GM19193 (cell line): ENCODE data around the gene TACC3.

Source experiments
- POLR2A ChIP-seq: IDR thresholded peaks from 4 replicates; pipeline ENCODE4 v1.6.1; 2011; ENCODE audit not compliant: insufficient read depth, insufficient read length; ENCODE audit errors: extremely low read depth

TACC3 gene

DNA sequence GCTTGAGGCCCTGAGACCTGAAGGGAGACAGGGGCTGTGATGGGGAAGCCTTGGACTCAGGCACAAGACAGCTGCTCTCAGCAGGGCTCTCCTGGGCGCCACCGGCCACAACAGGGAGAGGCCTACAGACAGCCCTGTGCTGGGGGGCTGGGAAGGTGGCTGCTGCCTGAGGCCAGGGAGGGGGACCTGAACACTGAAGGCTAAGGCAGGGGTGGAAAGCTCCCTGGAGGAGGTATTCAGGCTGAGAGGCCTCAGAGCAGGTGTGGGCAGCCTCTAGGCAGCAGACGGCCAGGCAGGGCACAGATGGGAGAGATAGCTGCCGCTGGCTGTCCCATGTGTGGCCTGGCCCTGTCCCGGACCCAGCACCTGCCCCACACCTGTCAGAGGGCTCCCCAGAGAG lies 33.0 kb downstream of the TACC3 start:
- TF ChIP-seq POLR2A, result no peak

DNA sequence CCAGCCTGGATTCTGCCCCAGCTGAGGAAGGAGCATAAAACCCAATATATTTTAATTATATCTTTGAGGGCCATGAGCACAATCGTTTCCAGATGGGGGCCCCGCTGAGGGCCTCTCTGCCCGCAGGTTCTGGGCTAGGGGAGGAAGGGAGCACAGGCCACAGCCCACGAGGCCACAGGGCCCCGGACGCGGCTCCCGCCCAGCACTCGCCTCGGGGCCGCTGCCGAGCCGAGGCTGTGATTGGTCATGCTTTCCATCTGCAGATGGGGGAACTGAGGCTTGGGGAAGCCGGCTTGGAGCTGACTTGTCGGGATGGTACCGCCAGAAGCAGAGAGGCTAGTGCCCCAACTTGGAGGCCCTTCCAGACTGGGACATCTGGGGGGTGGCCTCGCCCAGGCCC lies 34.0 kb downstream of the TACC3 start:
- TF ChIP-seq POLR2A, result no peak

DNA sequence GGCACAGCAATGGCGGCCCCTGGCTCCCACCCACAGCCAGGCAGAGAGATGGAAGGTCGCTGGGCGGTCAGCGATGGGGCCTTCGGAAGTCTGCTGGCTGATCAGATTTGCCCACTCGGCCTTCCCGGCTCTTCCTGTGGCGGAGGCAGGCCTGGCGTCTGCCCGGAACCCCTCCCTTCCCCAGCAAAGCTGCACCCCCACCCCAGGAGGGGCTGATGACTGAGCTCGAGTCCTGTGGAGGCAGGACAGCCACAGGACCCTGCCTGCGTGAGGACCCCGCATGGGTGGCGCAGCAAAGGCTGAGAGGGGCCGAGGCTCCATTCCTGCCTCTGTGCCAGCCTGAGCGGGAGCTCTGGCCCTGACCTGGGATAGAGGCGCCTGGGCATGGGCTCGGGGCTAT lies 34.8 kb downstream of the TACC3 start:
- no peak for TF ChIP-seq POLR2A

DNA sequence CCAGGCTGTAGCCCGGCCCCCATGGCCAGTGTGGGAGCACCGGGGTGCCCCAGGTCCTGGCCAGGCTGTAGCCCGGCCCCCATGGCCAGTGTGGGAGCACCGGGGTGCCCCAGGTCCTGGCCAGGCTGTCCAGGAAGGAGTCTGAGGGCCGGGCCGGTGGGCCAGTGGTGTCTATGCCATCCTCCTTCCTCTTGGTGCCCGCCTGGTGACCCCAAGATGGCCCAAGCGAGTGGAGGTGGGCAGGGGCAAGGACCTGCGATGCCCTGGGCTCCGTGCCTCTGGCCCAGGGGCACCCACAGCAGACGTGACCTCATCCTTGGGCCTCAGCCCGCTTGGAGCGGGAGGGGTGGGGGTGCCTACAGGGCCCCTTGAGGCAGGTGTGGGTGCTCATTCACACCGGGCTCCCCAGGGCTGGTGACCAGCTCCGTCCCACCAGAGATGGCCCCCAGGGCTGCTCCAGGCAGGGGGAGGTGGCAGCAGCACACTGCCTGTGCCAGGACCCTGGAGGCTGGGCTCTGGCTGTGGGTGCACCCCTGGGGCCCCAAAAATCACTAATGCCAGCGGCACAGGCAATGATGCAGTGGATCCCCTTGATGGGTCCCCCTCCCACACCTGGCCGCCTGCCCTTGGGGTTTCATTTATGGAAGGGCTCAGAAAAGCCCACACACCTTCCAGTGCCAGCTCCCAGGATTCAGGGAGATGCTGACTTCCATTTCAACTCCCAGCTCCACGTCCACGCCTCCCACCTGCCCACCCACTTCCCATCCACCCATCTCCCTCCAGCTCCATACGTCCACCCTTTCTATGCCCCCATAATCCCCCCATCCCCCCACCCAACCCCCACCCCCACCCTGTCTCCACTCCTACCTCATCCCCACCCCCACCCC lies 35.8 kb downstream of the TACC3 start:
- TF ChIP-seq POLR2A, result no peak

DNA sequence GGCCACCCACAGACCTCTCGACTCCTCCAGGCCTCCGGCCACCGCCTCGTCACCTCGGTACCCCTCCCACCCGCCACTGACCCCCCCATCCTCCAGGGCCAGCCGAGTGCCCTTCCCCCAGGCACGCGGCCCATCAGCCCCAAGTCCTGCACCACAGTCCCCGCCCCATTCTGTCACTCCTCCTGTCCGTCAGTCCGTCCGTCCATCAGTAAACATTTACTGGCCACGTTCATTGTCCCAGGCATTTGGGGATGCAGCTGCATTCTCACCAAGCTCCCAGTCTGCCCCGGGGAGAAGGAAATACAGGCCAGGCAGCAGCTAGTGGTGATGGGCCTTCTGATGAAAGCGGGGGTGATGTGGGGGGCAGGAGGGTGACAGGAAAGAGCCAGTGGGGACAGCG lies 36.5 kb downstream of the TACC3 start:
- no peak for TF ChIP-seq POLR2A

DNA sequence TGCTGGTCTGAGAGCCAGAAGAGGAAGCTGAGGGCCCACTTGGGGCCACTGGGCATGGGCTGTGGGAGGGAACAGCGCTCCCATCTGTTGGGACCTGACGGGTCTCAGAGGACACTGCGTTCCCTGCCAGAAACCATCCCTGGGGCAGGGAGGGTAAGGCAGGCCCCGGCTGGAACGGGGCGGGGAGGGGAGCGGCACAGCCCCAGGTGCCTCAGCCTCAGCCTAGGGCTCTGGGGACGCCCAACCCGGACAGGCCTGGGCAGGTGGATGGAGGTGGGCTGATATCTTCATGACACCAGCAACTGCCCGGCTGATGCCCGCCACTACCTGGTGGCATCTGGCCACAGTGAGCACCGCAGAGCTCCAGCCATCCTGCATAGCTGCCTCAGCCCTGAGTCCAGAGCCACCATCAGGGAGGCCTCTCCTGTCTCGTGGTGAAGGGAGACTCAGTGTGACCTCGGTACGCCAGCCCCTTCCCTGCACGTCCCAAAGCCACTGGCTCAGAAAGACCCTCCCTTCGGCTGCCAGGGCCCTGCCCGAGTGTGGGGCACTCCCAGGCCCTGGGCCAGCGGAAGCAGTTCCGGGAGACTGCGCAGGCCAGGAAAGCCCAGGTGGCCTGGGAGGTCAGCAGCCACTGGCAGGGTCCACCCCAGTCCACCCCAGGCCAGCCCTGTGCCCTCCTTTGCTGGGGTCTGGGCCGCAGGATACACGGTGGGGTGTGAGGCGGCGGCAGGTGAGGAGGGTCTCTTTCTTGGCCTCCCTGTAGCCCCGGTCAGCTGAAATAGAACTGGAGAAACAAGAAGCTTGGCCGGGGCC lies 37.2 kb downstream of the TACC3 start:
- no peak for TF ChIP-seq POLR2A

DNA sequence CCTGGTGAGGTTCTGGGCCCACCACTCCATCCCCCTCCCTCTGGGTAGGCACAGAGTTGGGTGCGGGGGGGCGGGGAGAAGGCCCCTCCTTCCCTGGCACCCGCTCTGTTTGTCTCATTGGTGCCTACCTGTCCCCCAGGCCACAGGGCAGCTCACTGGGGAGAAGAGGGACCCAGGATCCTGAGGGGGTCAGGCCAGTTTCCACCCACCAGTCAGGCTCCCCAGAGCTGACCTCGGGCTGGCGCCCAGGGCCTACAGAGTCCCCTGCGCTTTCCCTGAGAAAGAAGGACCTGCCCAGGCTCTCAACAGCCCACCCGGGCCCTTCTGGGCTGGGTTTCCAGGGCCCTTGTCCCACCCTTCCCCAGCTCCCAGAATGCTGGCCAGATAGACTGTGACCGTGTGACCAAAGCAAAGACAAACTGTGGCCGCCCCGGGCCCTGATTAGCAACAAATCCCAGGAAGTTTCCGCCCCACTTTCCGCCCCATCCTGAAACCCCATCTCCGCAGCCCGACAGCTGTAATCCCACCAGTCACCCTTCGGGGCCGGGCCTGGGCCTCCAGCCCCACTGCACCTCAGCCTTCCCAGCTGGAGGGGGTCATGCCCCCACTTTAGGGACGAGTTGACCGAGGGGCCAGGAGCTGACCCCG lies 38.0 kb downstream of the TACC3 start:
- TF ChIP-seq POLR2A, result no peak

DNA sequence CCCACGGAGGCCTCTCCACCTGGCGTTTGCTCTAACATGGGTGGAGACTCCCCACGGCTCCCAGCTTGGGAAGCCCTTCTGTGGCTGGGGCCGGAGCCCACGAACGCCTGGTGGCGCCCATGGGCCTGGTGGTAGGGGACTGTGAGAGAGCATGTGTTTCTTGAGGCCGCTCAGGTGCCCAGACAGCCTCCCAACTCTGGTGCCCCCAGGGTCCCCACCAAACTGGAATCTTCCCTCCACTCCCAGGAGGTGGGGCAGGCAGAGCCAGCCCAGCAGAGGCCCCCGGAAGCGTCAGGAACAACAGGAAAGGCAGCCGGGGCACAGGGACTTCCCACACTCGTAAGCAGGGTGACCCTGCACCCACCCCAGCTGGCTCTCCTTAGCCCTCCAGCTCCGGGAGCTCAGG lies 38.5 kb downstream of the TACC3 start:
- no peak for TF ChIP-seq POLR2A

DNA sequence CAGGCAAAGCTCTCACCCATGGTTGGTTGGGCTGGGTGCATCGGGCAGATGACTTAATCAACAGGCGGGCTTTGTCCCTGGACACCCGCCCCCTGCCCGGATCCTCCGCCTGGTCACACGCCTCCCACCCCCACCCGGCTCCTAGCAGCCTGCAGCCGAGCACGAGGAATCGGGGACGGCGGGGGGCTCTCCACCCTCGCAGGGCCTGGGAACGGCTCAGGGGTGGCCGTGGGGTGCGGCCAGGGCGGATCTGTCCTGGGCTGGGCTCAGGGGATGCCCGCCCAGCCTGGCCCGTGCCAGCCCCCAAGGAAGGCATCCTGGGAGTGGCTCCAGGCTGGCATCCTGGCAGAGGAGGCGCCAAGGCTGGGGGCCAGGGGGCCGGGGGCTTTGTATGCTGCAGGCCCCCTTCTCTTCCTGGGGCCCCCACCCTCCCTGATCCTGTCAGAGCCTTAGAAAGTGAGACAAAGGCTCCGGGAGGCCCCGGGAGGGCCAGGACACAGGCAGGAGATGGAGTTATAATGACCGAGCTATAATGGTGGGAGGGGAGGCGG lies 39.3 kb downstream of the TACC3 start:
- no peak for TF ChIP-seq POLR2A

DNA sequence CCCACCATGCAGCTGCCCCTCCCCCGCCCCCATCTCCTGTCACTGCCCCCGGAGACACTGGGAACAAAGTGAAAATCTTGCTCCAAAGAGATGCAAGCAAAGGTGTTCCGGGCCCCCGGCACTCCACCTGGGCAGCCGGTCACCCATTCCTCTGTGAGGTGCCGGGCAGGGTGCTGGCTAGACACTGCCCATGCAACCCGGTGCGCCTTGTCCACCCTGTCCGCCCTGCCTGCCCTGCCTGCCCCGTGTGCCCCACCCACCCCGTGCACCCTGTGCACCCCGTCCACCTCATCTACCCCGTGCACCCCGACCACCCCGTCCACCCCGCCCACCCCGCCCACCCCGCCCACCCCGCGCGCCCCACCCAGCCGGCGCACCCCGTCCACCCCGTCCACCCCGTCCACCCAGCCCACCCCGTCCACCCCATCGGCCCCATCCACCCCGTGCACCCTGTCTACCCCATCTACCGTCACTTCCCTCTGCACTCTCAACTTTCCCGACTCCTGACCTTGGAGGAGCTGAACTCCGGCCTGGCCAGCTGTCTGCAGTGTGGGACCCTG lies 39.9 kb downstream of the TACC3 start:
- TF ChIP-seq POLR2A, result no peak

DNA sequence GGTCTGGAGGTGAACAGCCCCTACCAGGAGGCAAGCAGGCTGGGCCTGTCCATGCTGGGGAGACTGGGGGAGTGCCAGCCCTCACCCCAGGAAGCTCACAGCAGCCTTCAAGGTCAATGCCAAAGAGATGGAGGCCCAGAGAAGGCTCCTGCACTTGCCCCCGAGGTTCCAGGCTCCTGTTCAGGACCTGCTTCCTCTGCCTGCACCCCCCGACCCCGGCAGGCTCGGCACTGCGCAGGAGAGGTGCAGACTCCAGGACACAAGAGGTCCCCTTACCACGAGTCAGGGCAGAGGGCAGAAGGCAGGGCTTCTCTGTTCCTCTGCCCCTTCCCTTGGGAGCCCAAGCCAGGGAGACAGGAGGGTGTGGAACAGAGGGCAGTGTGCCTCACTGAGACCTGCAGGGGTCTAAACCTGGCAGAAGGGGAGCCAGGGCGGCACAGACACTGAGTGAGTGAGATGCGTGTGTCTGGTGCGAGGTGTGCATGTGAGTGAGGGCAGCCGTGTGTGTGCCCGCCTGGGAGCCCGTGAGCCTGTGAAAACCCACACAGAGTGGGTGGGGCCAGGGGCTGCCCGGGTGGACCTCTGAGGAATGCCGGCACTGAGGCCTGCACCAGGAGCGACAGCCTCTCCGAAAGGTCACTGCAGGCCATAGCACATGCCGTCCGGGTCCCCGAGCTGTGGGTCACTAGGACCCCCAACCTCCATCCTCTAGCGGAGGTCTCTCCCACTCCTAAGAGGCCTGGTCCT lies 41.1 kb downstream of the TACC3 start:
- no peak for TF ChIP-seq POLR2A

DNA sequence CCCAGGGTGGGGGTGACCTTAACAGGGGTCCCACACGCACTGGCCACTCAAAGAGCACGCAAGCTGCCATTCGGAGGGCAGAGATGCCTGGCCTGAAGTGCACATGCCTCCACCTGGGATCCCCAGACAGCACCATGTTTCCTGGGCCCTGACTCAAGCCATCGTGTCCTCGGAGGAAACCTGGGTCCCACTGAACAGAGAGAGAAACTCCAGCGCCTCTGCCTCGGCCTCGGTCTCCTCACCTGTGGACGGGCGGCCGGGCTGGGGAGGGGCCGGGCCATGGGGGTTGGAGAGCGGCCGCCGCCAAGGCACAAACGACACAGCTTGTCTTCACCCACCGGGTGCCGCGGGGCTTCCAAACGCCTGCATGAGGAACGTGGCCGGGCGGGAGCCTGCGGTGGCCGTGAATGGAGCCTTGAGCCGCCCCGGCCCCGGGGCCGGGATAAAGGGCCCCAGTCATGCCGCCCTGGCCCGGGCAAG lies 41.8 kb downstream of the TACC3 start:
- TF ChIP-seq POLR2A, result no peak

DNA sequence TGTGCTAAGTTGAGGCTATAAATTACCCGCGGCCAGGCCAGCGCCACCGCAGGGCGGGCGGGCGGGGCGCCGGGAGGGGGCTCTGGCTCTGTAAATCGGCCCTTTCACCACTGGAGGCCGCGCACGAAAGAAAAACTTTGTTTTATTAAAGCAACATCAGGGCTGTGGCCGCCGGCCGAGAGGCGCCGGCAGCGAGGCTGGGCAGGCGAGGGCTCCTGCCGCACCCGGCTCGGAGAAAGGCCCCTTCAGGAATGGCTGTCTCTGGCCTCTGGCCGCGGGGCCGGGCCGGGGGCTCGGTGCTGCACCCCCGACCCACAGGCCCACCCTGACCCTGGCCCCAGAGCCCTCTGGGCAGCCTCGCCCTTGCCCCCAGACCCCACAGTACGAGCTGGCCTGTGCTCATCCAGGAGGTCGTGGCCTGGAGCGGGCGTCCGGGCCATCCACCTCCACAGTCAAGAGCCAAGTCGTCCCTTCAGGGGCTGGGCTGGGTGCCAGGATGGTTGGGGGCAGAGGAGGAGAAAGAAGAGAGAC lies 42.3 kb downstream of the TACC3 start:
- no peak for TF ChIP-seq POLR2A

DNA sequence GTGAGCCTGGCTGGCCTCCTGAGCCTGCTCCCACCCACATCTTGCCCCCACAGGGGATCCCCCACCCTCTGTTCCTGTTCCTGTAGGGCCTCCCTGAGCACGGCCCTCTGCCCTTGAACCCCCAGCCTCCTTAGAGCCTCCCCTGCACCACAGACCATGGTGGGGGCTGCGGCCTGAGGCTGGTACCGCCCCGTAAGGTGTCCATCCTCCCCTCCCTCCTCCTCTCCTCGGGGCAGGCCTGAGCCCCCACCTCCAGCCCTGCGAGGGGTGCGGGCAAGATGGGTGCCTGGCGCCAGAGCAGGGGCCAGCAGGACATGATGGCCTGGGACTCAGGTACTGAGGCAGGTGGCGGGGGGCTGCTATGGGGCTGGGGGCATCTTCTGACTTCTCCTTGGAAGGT lies 43.3 kb downstream of the TACC3 start:
- no peak for TF ChIP-seq POLR2A
